Spleen (tissue), 11 donors: ENCODE results near the gene SH3GLB2. TPM values are rescaled to one million over a fixed set of nuclear protein-coding genes. Genes with fewer than 3 reads are reported as not detected.

Experiments
- DNase-seq: peaks from one replicate; pipeline ENCODE4 v3.0.0-alpha.2; 2020
- H3K27ac ChIP-seq, 8 donors: fragments of 200-600 bp; sonication (generic) in 7 of 8; 1 replicate in 4 of 8; 2 replicates in 4 of 8; pipeline versions ENCODE4 v1.5.0 to v1.8.0; 2016 to 2021; ENCODE audit warnings: inconsistent platforms in 4 of 8, mild to moderate bottlenecking in 4 of 8, moderate library complexity in 1 of 8
- H3K27me3 ChIP-seq, 7 donors: fragments of 200-600 bp; sonication (generic) in 6 of 7; replicated peaks in 1 of 7; 1 replicate in 4 of 7; 2 replicates in 3 of 7; pipeline versions ENCODE4 v1.5.0 to v1.8.0; 2016 to 2021; ENCODE audit warnings: inconsistent platforms in 3 of 7, mild to moderate bottlenecking in 1 of 7
- H3K36me3 ChIP-seq, 6 donors: fragments of 200-600 bp; sonication (generic) in 5 of 6; 1 replicate in 4 of 6; 2 replicates in 2 of 6; pipeline versions ENCODE4 v1.5.0 to v1.8.0; 2016 to 2021; ENCODE audit warnings: inconsistent platforms in 2 of 6
- H3K4me1 ChIP-seq, 6 donors: fragments of 200-600 bp; sonication (generic) in 5 of 6; 1 replicate in 3 of 6; 2 replicates in 3 of 6; pipeline versions ENCODE4 v1.5.0 to v1.8.0; 2016 to 2021; ENCODE audit warnings: inconsistent platforms in 3 of 6
- H3K4me3 ChIP-seq, 8 donors: fragments of 200-600 bp; sonication (generic) in 7 of 8; 1 replicate in 4 of 8; 2 replicates in 4 of 8; pipeline versions ENCODE4 v1.5.0 to v1.8.0; 2016 to 2021; ENCODE audit warnings: inconsistent platforms in 4 of 8, mild to moderate bottlenecking in 4 of 8, moderate library complexity in 2 of 8
- H3K9me3 ChIP-seq, 8 donors: fragments of 200-600 bp; sonication (generic) in 7 of 8; 1 replicate in 4 of 8; 2 replicates in 4 of 8; pipeline versions ENCODE4 v1.5.0 to v1.8.0; 2016 to 2021; ENCODE audit warnings: inconsistent platforms in 4 of 8
- CTCF ChIP-seq, 11 experiments: fragments of 200-600 bp in 7 of 11; fragments of 450-650 bp in 4 of 11; sonication (generic) in 4 of 11; IDR thresholded peaks in 8 of 11; conservative IDR thresholded peaks in 3 of 11; 1 replicate in 7 of 11; 2 replicates in 4 of 11; pipeline versions ENCODE4 v1.4.0 to v1.8.0; 2016 to 2021; ENCODE audit warnings: antibody characterized with exemption in 11 of 11, inconsistent platforms in 4 of 11, mild to moderate bottlenecking in 1 of 11
- POLR2A ChIP-seq, 3 donors: fragments of 450-650 bp; IDR thresholded peaks; one replicate each; pipeline ENCODE4 v1.5.1; 2017; ENCODE audit warnings: antibody characterized with exemption in 3 of 3, mild to moderate bottlenecking in 1 of 3
- POLR2AphosphoS5 ChIP-seq, 3 donors: sonication (generic); formaldehyde crosslinking; IDR thresholded peaks; one replicate each; pipeline ENCODE4 v1.5.1; 2017; ENCODE audit warnings: antibody characterized with exemption in 3 of 3
- WGBS, 5 donors: extraction: QIAGEN DNeasy Blood & Tissue Kit in 3 of 5; methylation state at CpG; one replicate each; pipeline versions ENCODE4 v1.1.5 to v1.1.7; 2013 to 2018; 5-methylcytosine and 5-hydroxymethylcytosine counted together
- intact Hi-C: fragments of 100-400 bp; cut with DNase I; formaldehyde crosslinking; loops from one replicate; pipeline ENCODE4 v1.15.0; 2023; ENCODE audit warnings: low total_unique reads
- polyA plus RNA-seq, 3 donors: library from polyadenylated mRNA; stranded (reverse); fragments of 200-250 nt; gene quantifications; one replicate each; pipeline ENCODE4 v1.2.1, GENCODE V29; 2013
- total RNA-seq, 7 donors: library from RNA; depleted of rRNA in 3 of 7; stranded (reverse); fragments of >200 nt in 3 of 7; fragmentation: NEBNext Ultra II Directional in 4 of 7; extraction: Animal tissue kit (Norgen Biotek cat#: 25700) in 4 of 7; gene quantifications; one replicate each; pipeline versions ENCODE4 v1.1.0 to v1.2.1, GENCODE V29; 2016 to 2021
- donor health status: healthy with polysubstance abuse.
- donor health status: DM: no; HTN: no; CAD: no; lungs with moderate emphysema.
- donor health status: DM: no; HTN: no; CAD: no.
- donor health status: Bipolar disorder and iron deficiency.
- donor health status: healthy.
- donor health status: DM: no; HTN: no; CAD: no.
- donor health status: DM: yes; HTN: yes; CAD: no.

Gene SH3GLB2
- total and polyA plus RNA-seq, 10 donors, result 53.3 to 109 (median 76.5) TPM

- no peaks in the 10 kb centered on the region for H3K9me3 ChIP-seq
- H3K4me3 ChIP-seq, result no peak overlapping the region
- no peak overlapping the region for H3K27ac ChIP-seq
- no peaks in the 10 kb centered on the region for H3K27me3 ChIP-seq
- TF ChIP-seq POLR2A (IDR thresholded peaks at IDR 0.05), result no peak
- no peak for TF ChIP-seq CTCF (IDR thresholded peaks at IDR 0.05 in 8 of 11, conservative IDR thresholded peaks at IDR 0.05 in 3 of 11)
- TF ChIP-seq POLR2AphosphoS5 (IDR thresholded peaks at IDR 0.05), result no peak
- 83 to 94% (median 89%) methylated on average over 21 of the region's 21 CpGs for WGBS, 5 donors
- no peaks in the 10 kb centered on the region for H3K4me1 ChIP-seq
- H3K36me3 ChIP-seq, result peaks cover 0 to 94% (median 65%) of the 10 kb centered on the region in 6 donors
- intact Hi-C loops, result no loop called here
- no peak for DNase-seq
Measured at GRCh38 chr9:129058965-129059795, 31.0 kb upstream of the SH3GLB2 start.

- intact Hi-C loops, result no loop called here
- peaks cover 2 to 94% (median 62%) of the 10 kb centered on the region in 6 donors for H3K36me3 ChIP-seq
- TF ChIP-seq CTCF (IDR thresholded peaks at IDR 0.05 in 8 of 11, conservative IDR thresholded peaks at IDR 0.05 in 3 of 11) (no peak), POLR2A (IDR thresholded peaks at IDR 0.05) (no peak), POLR2AphosphoS5 (IDR thresholded peaks at IDR 0.05) (no peak)
Measured at GRCh38 chr9:129054163-129054851, 26.2 kb upstream of the SH3GLB2 start.

GRCh38 chr9:129053020-129053419 is 24.9 kb upstream of the SH3GLB2 start:
- Histone ChIP-seq H3K9me3 (no peaks in the 10 kb centered on the region), H3K4me1 (no peaks in the 10 kb centered on the region), H3K4me3 (no peak overlapping the region), H3K27ac (no peak overlapping the region), H3K36me3 (peaks cover 2 to 98% (median 71%) of the 10 kb centered on the region in 6 donors), H3K27me3 (no peaks in the 10 kb centered on the region)
- TF ChIP-seq POLR2AphosphoS5 (IDR thresholded peaks at IDR 0.05) (no peak), CTCF (IDR thresholded peaks at IDR 0.05 in 8 of 11, conservative IDR thresholded peaks at IDR 0.05 in 3 of 11) (no peak), POLR2A (IDR thresholded peaks at IDR 0.05) (no peak)
- intact Hi-C loops, result no loop called here
- DNase-seq, result no peak
- WGBS, 5 donors, result 84 to 90% (median 88%) methylated on average over 6 of the region's 6 CpGs

More at GRCh38 chr9:129054163-129054851, 26.2 kb upstream of the SH3GLB2 start:
- H3K27ac ChIP-seq, result no peak overlapping the region
- no peak for DNase-seq
- no peaks in the 10 kb centered on the region for H3K27me3 ChIP-seq
- H3K4me1 ChIP-seq, result no peaks in the 10 kb centered on the region
- no peak overlapping the region for H3K4me3 ChIP-seq
- H3K9me3 ChIP-seq, result no peaks in the 10 kb centered on the region
- 80 to 96% (median 93%) methylated on average over 5 of the region's 5 CpGs for WGBS, 5 donors

GRCh38 chr9:129052592-129052991 is 24.5 kb upstream of the SH3GLB2 start:
- Histone ChIP-seq H3K4me3 (no peak overlapping the region), H3K9me3 (no peaks in the 10 kb centered on the region), H3K27me3 (no peaks in the 10 kb centered on the region), H3K4me1 (no peaks in the 10 kb centered on the region), H3K27ac (no peak overlapping the region), H3K36me3 (peaks cover 2 to 100% (median 75%) of the 10 kb centered on the region in 6 donors)
- intact Hi-C loops, result no loop called here
- DNase-seq, result no peak
- WGBS, 5 donors, result 85 to 91% (median 90%) methylated on average over 8 of the region's 8 CpGs
- TF ChIP-seq POLR2A (IDR thresholded peaks at IDR 0.05) (no peak), POLR2AphosphoS5 (IDR thresholded peaks at IDR 0.05) (no peak), CTCF (IDR thresholded peaks at IDR 0.05 in 8 of 11, conservative IDR thresholded peaks at IDR 0.05 in 3 of 11) (no peak)
